DOHH2 (cell line): Measurements from ENCODE around the gene WRAP73.
A peak's percentile ranks its signal among the peaks of the same experiment; 100 is the strongest.

Experiments used
- H3F3A ChIP-seq: fragments of 200-600 bp; sonication (generic), shearing (Covaris generic); 2 replicates; pipeline ENCODE4 v1.6.0; 2016; ENCODE audit warnings: antibody characterized with exemption, mild to moderate bottlenecking; ENCODE audit not compliant: control insufficient read depth, insufficient read depth
- H3K27ac ChIP-seq: fragments of 200-600 bp; sonication (generic); 2 replicates; pipeline ENCODE4 v1.5.1; 2014; ENCODE audit warnings: low read depth, mild to moderate bottlenecking, low read length, moderate library complexity
- H3K27me3 ChIP-seq: fragments of 200-600 bp; sonication (generic); 2 replicates; pipeline ENCODE4 v1.6.1; 2014; ENCODE audit warnings: mild to moderate bottlenecking, low read length, mixed read lengths; ENCODE audit not compliant: control insufficient read depth
- H3K36me3 ChIP-seq: fragments of 200-600 bp; sonication (generic); 2 replicates; pipeline ENCODE4 v1.6.1; 2014; ENCODE audit warnings: mild to moderate bottlenecking, low read length, moderate library complexity, mixed read lengths; ENCODE audit not compliant: control insufficient read depth
- H3K4me1 ChIP-seq: fragments of 200-600 bp; sonication (generic); 2 replicates; pipeline ENCODE4 v1.6.1; 2014; ENCODE audit warnings: mild to moderate bottlenecking, low read length, mixed read lengths; ENCODE audit not compliant: control insufficient read depth
- H3K4me2 ChIP-seq: fragments of 200-600 bp; sonication (generic); 2 replicates; pipeline ENCODE4 v1.6.0; 2014; ENCODE audit warnings: mild to moderate bottlenecking, low read length, moderate library complexity
- H3K4me3 ChIP-seq: fragments of 200-600 bp; sonication (generic); 2 replicates; pipeline ENCODE4 v1.5.1; 2014; ENCODE audit warnings: mild to moderate bottlenecking, low read length, mixed read lengths
- H3K79me2 ChIP-seq: fragments of 200-600 bp; sonication (generic); 2 replicates; pipeline ENCODE4 v1.6.1; 2014; ENCODE audit warnings: mild to moderate bottlenecking, low read length, mixed read lengths; ENCODE audit not compliant: control insufficient read depth
- H3K9me2 ChIP-seq: fragments of 200-600 bp; sonication (generic); replicated peaks from 2 replicates; pipeline ENCODE4 v1.6.1; 2014; ENCODE audit warnings: mild to moderate bottlenecking, low read length, mixed read lengths; ENCODE audit not compliant: control insufficient read depth
- H3K9me3 ChIP-seq: fragments of 200-600 bp; sonication (generic); 2 replicates; pipeline ENCODE4 v1.6.1; 2014; ENCODE audit warnings: antibody characterized with exemption, low read length, mixed read lengths; ENCODE audit not compliant: control insufficient read depth, insufficient read depth
- H4K20me1 ChIP-seq: fragments of 200-600 bp; sonication (generic); 2 replicates; pipeline ENCODE4 v1.6.0; 2014; ENCODE audit warnings: low read depth, mild to moderate bottlenecking, antibody characterized with exemption, low read length, moderate library complexity; ENCODE audit not compliant: control insufficient read depth, insufficient read depth
- EZH2phosphoT487 ChIP-seq: fragments of 200-600 bp; sonication (generic); IDR thresholded peaks from 2 replicates; pipeline ENCODE4 v1.6.1; 2017; ENCODE audit warnings: borderline replicate concordance, mild to moderate bottlenecking, antibody characterized with exemption, low read length, moderate library complexity, mixed read lengths
- TF ChIP-seq, protein P1 (sequence below): fragments of 200-600 bp; sonication (generic); IDR thresholded peaks from one replicate; pipeline ENCODE4 v1.5.1; 2014; ENCODE audit warnings: antibody characterized with exemption, mild to moderate bottlenecking, low read depth, low read length; ENCODE audit not compliant: poor library complexity, severe bottlenecking

Gene WRAP73

DNA sequence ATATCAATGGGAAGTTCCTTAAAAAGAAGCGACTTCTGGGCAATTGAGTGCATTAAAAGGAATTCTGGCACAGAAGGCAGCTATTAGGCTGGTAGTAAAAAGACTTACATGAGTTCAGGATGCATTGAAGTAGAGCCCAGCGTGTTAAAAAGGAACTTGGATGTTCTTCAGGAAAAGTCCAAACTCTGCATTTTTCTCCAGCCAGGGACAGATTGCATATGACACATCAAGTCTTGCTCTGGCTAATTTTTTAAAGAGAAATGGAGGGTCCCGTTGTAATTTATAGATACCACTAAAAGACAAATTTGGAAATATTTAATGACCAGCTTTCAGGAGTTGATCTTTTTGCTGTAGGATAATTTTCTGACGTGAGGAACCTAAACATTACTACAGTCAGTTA is 23.9 kb downstream of the WRAP73 start:
- Histone ChIP-seq H3K9me3 (no peaks in the 10 kb centered on the region), H3K4me3 (peak overlapping the region; percentile 97), H3K27me3 (peaks cover 5% of the 10 kb centered on the region; the same call in 1 of the 2 replicates), H3F3A (no peaks in the 10 kb centered on the region), H3K4me2 (peak overlapping the region; percentile 62), H3K36me3 (peaks cover 16% of the 10 kb centered on the region), H3K4me1 (peaks cover 13% of the 10 kb centered on the region), H3K79me2 (no peaks in the 10 kb centered on the region), H3K27ac (no peak overlapping the region), H3K9me2 (no peaks in the 10 kb centered on the region), H4K20me1 (no peaks in the 10 kb centered on the region)
- TF ChIP-seq, protein P1, sequence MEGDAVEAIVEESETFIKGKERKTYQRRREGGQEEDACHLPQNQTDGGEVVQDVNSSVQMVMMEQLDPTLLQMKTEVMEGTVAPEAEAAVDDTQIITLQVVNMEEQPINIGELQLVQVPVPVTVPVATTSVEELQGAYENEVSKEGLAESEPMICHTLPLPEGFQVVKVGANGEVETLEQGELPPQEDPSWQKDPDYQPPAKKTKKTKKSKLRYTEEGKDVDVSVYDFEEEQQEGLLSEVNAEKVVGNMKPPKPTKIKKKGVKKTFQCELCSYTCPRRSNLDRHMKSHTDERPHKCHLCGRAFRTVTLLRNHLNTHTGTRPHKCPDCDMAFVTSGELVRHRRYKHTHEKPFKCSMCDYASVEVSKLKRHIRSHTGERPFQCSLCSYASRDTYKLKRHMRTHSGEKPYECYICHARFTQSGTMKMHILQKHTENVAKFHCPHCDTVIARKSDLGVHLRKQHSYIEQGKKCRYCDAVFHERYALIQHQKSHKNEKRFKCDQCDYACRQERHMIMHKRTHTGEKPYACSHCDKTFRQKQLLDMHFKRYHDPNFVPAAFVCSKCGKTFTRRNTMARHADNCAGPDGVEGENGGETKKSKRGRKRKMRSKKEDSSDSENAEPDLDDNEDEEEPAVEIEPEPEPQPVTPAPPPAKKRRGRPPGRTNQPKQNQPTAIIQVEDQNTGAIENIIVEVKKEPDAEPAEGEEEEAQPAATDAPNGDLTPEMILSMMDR = no peak
- no peak for TF ChIP-seq EZH2phosphoT487

DNA sequence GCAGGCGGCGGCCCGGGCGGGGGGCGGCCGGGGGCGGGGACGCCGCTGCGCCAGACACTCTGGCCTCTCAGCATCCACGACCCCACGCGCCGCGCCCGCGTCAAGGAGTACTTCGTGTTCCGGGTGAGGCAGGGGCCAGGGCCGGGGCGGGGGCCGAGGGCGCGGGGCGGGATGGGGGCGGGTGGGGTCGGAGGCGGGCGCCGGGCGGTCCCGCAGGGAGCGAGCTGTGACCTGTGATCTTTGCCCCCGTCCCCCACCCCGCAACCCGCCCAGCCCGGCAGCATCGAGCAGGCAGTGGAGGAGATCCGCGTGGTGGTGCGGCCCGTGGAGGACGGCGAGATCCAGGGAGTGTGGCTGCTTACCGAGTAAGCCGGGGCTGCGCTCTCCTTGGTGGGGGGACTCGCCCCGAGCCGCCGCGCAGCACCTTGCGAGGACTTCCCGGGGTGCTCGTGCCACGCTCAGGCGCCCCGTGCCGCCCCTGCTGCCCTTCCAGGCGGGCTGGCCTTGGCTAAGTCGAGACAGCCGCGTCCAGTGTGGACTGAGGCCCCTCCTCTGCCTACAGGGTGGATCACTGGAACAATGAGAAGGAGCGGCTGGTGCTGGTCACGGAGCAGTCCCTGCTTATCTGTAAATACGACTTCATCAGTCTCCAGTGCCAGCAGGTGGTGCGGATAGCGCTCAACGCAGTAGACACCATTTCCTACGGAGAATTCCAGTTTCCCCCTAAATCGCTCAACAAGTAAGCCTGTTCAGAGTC is 24.6 kb downstream of the WRAP73 start:
- H4K20me1 ChIP-seq = no peaks in the 10 kb centered on the region
- H3K27ac ChIP-seq = no peak overlapping the region
- H3K4me1 ChIP-seq = peaks cover 13% of the 10 kb centered on the region
- H3K4me2 ChIP-seq = peak overlapping the region; percentile 62
- no peaks in the 10 kb centered on the region for H3F3A ChIP-seq
- H3K36me3 ChIP-seq = peaks cover 13% of the 10 kb centered on the region
- no peaks in the 10 kb centered on the region for H3K9me3 ChIP-seq
- peak overlapping the region; percentile 97 for H3K4me3 ChIP-seq
- no peak for TF ChIP-seq EZH2phosphoT487
- TF ChIP-seq, protein P1 = no peak
- no peaks in the 10 kb centered on the region for H3K9me2 ChIP-seq
- H3K27me3 ChIP-seq = peaks cover 5% of the 10 kb centered on the region; the same call in 1 of the 2 replicates
- H3K79me2 ChIP-seq = no peaks in the 10 kb centered on the region

DNA sequence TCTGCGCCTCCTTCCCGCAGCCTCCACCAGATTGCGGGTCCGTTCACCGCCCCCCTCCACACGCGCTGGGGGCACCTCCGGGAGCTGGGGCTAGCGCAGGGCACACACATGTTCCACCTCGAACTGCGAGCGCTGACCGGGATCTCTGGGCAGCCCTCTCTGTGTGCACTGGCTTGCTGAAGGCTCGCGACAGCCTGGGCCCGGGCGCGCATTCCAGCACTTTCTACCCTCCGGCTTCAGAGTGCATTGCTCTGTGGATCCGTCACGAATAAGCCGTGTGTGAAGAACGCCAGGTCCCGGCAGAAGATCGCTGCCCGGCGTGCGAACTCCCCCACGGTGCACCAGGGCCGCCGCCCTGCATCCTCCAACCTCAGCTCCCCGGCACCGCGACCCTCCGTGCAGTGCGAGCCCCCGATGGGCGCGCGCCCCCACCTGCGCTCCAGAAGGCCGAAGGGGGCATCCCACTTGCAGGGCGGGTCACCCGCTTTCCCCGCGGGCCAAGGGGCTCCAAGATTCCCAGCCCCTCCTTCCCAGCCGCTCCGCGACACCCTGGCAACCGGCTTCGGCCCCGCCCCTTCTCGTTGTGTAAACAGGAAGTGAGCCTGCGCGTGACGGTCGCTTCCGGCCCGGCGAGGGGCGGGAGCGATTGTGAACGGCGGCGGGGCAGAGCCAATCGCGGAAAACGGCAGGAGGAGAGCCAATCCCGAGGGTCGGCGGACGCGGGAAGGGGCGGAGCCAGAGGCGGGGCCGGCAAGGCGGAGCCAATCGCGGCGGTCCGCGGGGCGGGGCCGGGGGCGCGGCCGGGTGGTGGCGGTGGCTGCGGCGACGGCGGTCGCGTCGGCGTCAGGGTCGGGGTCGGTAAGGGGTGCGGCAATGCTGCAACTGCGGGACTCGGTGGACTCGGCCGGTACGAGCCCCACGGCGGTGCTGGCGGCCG is 25.4 kb downstream of the WRAP73 start, which contains the start of gene TPRG1L:
TSS of gene TPRG1L (plus strand) at position 816 of the 937 bp plus-strand sequence. CDS start at position 874, 58 bp downstream.
- no peaks in the 10 kb centered on the region for H3K79me2 ChIP-seq
- H3K4me2 ChIP-seq = peak within 1 kb of the TSS; percentile 95
- no peaks in the 10 kb centered on the region for H3K9me3 ChIP-seq
- TF ChIP-seq, protein P1 = no peak
- no peak for TF ChIP-seq EZH2phosphoT487
- no peaks in the 10 kb centered on the region for H4K20me1 ChIP-seq
- peaks cover 5% of the 10 kb centered on the region; the same call in 1 of the 2 replicates for H3K27me3 ChIP-seq
- H3K4me3 ChIP-seq = peak within 1 kb of the TSS; percentile 97
- peaks cover 13% of the 10 kb centered on the region for H3K4me1 ChIP-seq
- H3K27ac ChIP-seq = no peak within 1 kb of the TSS
- H3K36me3 ChIP-seq = peaks cover 13% of the 10 kb centered on the region
- no peaks in the 10 kb centered on the region for H3K9me2 ChIP-seq
- no peaks in the 10 kb centered on the region for H3F3A ChIP-seq
